Measurements from ENCODE around the gene NCK2.

NCK2 gene

GRCh38 chr2:105773568-105773967 is 28.9 kb downstream of the NCK2 start:
- no peak for TF ChIP-seq CTCF (IDR thresholded peaks at IDR 0.05; ENCODE audit: insufficient read depth, low read length, poor library complexity, severe bottlenecking)
- TF ChIP-seq EZH2phosphoT487 (conservative IDR thresholded peaks at IDR 0.05; ENCODE audit: low read length): no peak
- no peaks in the 10 kb centered on the region for H3F3A ChIP-seq (ENCODE audit: insufficient read depth)
- no peak overlapping the region for H2AFZ ChIP-seq (ENCODE audit: low read depth, low read length, severe bottlenecking)
- H3K9ac ChIP-seq (ENCODE audit: low read length): no peak overlapping the region
- H3K27ac ChIP-seq (ENCODE audit: low read depth, low read length): no peak overlapping the region
- no peaks in the 10 kb centered on the region for H3K9me3 ChIP-seq (ENCODE audit: insufficient read depth, low read length)
- no peaks in the 10 kb centered on the region for H3K79me2 ChIP-seq (ENCODE audit: insufficient read depth, low read length)
- H3K36me3 ChIP-seq (ENCODE audit: low read length): no peaks in the 10 kb centered on the region
- H3K9me2 ChIP-seq (replicated peaks; ENCODE audit: insufficient read depth, low read length): no peaks in the 10 kb centered on the region
- no peaks in the 10 kb centered on the region for H3K27me3 ChIP-seq (ENCODE audit: low read length)
- no peaks in the 10 kb centered on the region for H4K20me1 ChIP-seq (ENCODE audit: low read depth, low read length)
- no peak overlapping the region for H3K4me2 ChIP-seq (ENCODE audit: low read depth, low read length, poor library complexity, severe bottlenecking)
- no peak overlapping the region for H3K4me3 ChIP-seq (ENCODE audit: insufficient read depth, low read length, poor library complexity, severe bottlenecking)

GRCh38 chr2:105774781-105775337 is 30.1 kb downstream of the NCK2 start:
- Histone ChIP-seq H3K27me3 (ENCODE audit: low read length) (no peaks in the 10 kb centered on the region), H3K27ac (ENCODE audit: low read depth, low read length) (no peak overlapping the region)

GRCh38 chr2:105775809-105776559 is 31.3 kb downstream of the NCK2 start:
- no peaks in the 10 kb centered on the region for H3K36me3 ChIP-seq (ENCODE audit: low read length)
- H3K79me2 ChIP-seq (ENCODE audit: insufficient read depth, low read length): no peaks in the 10 kb centered on the region
- no peaks in the 10 kb centered on the region for H3F3A ChIP-seq (ENCODE audit: insufficient read depth)
- no peaks in the 10 kb centered on the region for H4K20me1 ChIP-seq (ENCODE audit: low read depth, low read length)
- H3K4me3 ChIP-seq (ENCODE audit: insufficient read depth, low read length, poor library complexity, severe bottlenecking): no peak overlapping the region
- no peaks in the 10 kb centered on the region for H3K27me3 ChIP-seq (ENCODE audit: low read length)
- no peak overlapping the region for H2AFZ ChIP-seq (ENCODE audit: low read depth, low read length, severe bottlenecking)
- H3K9ac ChIP-seq (ENCODE audit: low read length): no peak overlapping the region
- H3K9me2 ChIP-seq (replicated peaks; ENCODE audit: insufficient read depth, low read length): no peaks in the 10 kb centered on the region
- no peak overlapping the region for H3K27ac ChIP-seq (ENCODE audit: low read depth, low read length)
- no peak for TF ChIP-seq EZH2phosphoT487 (conservative IDR thresholded peaks at IDR 0.05; ENCODE audit: low read length)
- no peak for TF ChIP-seq CTCF (IDR thresholded peaks at IDR 0.05; ENCODE audit: insufficient read depth, low read length, poor library complexity, severe bottlenecking)
- no peak overlapping the region for H3K4me2 ChIP-seq (ENCODE audit: low read depth, low read length, poor library complexity, severe bottlenecking)
- H3K9me3 ChIP-seq (ENCODE audit: insufficient read depth, low read length): no peaks in the 10 kb centered on the region

More at GRCh38 chr2:105774781-105775337, 30.1 kb downstream of the NCK2 start:
- Histone ChIP-seq H3K36me3 (ENCODE audit: low read length) (no peaks in the 10 kb centered on the region), H3K9me2 (replicated peaks; ENCODE audit: insufficient read depth, low read length) (no peaks in the 10 kb centered on the region), H3K9ac (ENCODE audit: low read length) (no peak overlapping the region), H4K20me1 (ENCODE audit: low read depth, low read length) (no peaks in the 10 kb centered on the region), H3K4me2 (ENCODE audit: low read depth, low read length, poor library complexity, severe bottlenecking) (no peak overlapping the region), H3K79me2 (ENCODE audit: insufficient read depth, low read length) (no peaks in the 10 kb centered on the region), H3F3A (ENCODE audit: insufficient read depth) (no peaks in the 10 kb centered on the region), H2AFZ (ENCODE audit: low read depth, low read length, severe bottlenecking) (no peak overlapping the region), H3K4me3 (ENCODE audit: insufficient read depth, low read length, poor library complexity, severe bottlenecking) (no peak overlapping the region), H3K9me3 (ENCODE audit: insufficient read depth, low read length) (no peaks in the 10 kb centered on the region)
- TF ChIP-seq EZH2phosphoT487 (conservative IDR thresholded peaks at IDR 0.05; ENCODE audit: low read length) (no peak), CTCF (IDR thresholded peaks at IDR 0.05; ENCODE audit: insufficient read depth, low read length, poor library complexity, severe bottlenecking) (no peak)
